AG09309 (cell line): ENCODE results near the gene AVP.
"Not testable (repeated sequence)": the region's sequence is repeated elsewhere in the genome, so short reads cannot be mapped to it uniquely, and the experiment has no call there.

Experiments used
- DNase-seq: peaks from one replicate; pipeline ENCODE4 v3.0.0-alpha.2; 2010; ENCODE audit warnings: low read depth
- H3K4me3 ChIP-seq: 2 replicates; pipeline ENCODE4 v1.5.1; 2011; ENCODE audit warnings: mild to moderate bottlenecking, low read depth, low read length, moderate library complexity; ENCODE audit not compliant: control insufficient read depth
- CTCF ChIP-seq: IDR thresholded peaks from 2 replicates; pipeline ENCODE4 v1.5.1; 2011; ENCODE audit warnings: mild to moderate bottlenecking, low read depth, low read length, inconsistent platforms; ENCODE audit not compliant: insufficient read depth, control insufficient read depth; ENCODE audit errors: missing control alignments

Gene AVP

GRCh38 chr20:3126527-3126859 is 42.0 kb upstream of the AVP start:
- no peak for TF ChIP-seq CTCF
- H3K4me3 ChIP-seq: no peak overlapping the region
- no peak for DNase-seq

- H3K4me3 ChIP-seq, DNase-seq: not testable (repeated sequence)
Observed at GRCh38 chr20:3125776-3126526, 41.4 kb upstream of the AVP start.

- H3K4me3 ChIP-seq, DNase-seq: not testable (repeated sequence)
Observed at GRCh38 chr20:3124773-3125560, 40.4 kb upstream of the AVP start.

GRCh38 chr20:3124163-3124562 is 39.6 kb upstream of the AVP start:
- not testable (repeated sequence) for DNase-seq, H3K4me3 ChIP-seq

- H3K4me3 ChIP-seq: no peak overlapping the region
- no peak for DNase-seq
- no peak for TF ChIP-seq CTCF
Observed at GRCh38 chr20:3123542-3123941, 39.0 kb upstream of the AVP start.

GRCh38 chr20:3121955-3122610 is 37.6 kb upstream of the AVP start:
- no peak for DNase-seq
- no peak overlapping the region for H3K4me3 ChIP-seq
- TF ChIP-seq CTCF: no peak

GRCh38 chr20:3121271-3121911 is 36.9 kb upstream of the AVP start:
- no peak overlapping the region for H3K4me3 ChIP-seq
- DNase-seq: no peak
- no peak for TF ChIP-seq CTCF

GRCh38 chr20:3119044-3119443 is 34.5 kb upstream of the AVP start:
- H3K4me3 ChIP-seq: no peak overlapping the region
- no peak for TF ChIP-seq CTCF
- DNase-seq: no peak
